SJCRH30 (cell line): ENCODE results near the gene KCNN4. TPM values are rescaled to one million over a fixed set of nuclear protein-coding genes. Genes with fewer than 3 reads are reported as not detected.
"Not testable (repeated sequence)": the region's sequence is repeated elsewhere in the genome, so short reads cannot be mapped to it uniquely, and the experiment has no call there.

Source experiments
- DNase-seq, 2 experiments: peaks; one replicate each; pipeline ENCODE4 v3.0.0-alpha.2; 2015 to 2020
- H3K27ac ChIP-seq: fragments of 250-450 bp; sonication (Bioruptor Pico); 2 replicates; pipeline ENCODE4 v1.5.1; 2020; ENCODE audit warnings: mild to moderate bottlenecking, moderate library complexity
- H3K27me3 ChIP-seq: fragments of 250-450 bp; sonication (Bioruptor Pico); 2 replicates; pipeline ENCODE4 v1.5.1; 2020; ENCODE audit warnings: mild to moderate bottlenecking, moderate library complexity
- H3K36me3 ChIP-seq: fragments of 250-450 bp; sonication (Bioruptor Pico); 2 replicates; pipeline ENCODE4 v1.5.1; 2020; ENCODE audit warnings: mild to moderate bottlenecking, moderate library complexity
- H3K4me1 ChIP-seq: fragments of 250-450 bp; sonication (Bioruptor Pico); 2 replicates; pipeline ENCODE4 v1.5.1; 2020; ENCODE audit warnings: mild to moderate bottlenecking, moderate library complexity
- H3K4me3 ChIP-seq: fragments of 250-450 bp; sonication (Bioruptor Pico); 2 replicates; pipeline ENCODE4 v1.5.1; 2020; ENCODE audit warnings: mild to moderate bottlenecking, moderate library complexity
- H3K9me3 ChIP-seq: fragments of 250-450 bp; sonication (Bioruptor Pico); replicated peaks from 2 replicates; pipeline ENCODE4 v1.5.1; 2020; ENCODE audit warnings: mild to moderate bottlenecking, moderate library complexity
- total RNA-seq: library from RNA; depleted of rRNA; stranded (reverse); fragments of >200 nt; shearing (Covaris generic); gene quantifications from 2 replicates; pipeline ENCODE4 v1.2.3, GENCODE V29; 2014

Gene KCNN4
- total RNA-seq, 1 experiment from 2014 or later: 0.38 TPM

DNA sequence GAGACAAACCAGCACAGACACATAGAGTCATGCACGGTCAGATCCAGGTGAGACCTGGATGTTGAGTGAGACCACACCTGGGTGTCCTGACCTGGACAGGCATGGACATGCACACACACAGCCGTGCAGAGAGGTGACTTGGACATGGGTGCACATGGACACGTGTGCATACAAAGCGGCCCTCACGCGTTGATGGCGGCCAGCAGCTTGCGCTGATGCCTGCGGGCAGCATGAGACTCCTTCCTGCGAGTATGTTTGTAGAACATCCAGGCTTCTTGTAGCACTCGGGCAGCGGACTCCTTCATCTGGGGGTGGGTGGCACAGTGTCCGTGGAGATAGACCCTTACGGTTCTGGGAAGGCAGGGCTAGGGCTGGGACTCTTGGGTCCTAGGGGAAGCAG lies 11.5 kb downstream of the KCNN4 start:
- no peak overlapping the region for H3K4me3 ChIP-seq
- no peaks in the 10 kb centered on the region for H3K36me3 ChIP-seq
- H3K27me3 ChIP-seq: no peaks in the 10 kb centered on the region
- H3K4me1 ChIP-seq: no peaks in the 10 kb centered on the region
- no peaks in the 10 kb centered on the region for H3K9me3 ChIP-seq
- DNase-seq: no peak
- H3K27ac ChIP-seq: no peak overlapping the region

DNA sequence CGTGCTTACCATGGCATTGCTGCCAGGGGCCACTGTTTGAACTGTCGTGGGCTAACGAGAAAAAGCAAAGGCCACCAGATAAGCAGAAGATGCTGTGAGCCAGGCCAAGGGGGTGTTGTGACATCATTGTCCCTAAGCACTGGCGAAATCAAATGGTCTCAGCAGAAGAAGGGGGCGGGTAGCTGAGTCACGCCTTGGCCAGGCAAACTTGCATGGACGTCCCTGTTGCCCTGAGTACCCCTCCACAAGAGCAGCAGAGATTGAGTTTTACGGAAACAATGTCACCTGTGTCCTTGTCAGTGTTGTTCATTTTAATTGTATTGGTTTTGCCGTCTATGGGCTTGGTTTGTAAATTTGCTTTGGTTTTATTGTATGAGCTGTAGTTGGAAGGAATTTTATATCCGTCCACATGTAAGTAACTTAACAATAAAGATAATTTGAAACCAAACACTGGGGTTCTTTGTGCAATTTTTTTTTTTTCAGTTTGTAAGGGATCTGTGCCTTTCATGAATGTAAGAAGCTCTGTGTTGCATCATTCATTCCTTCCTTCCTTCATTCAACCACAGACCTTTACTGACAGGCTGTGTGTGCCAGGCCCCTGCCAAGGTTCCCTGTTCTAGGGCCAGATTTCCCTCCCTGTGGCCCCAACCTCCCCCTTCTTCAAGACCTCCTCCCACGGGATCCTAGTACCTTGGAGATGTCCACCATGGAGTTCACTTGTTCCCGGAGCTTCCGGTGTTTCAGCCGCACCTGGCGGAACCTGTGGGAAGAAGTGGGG lies 12.3 kb downstream of the KCNN4 start:
- H3K36me3 ChIP-seq: no peaks in the 10 kb centered on the region
- no peaks in the 10 kb centered on the region for H3K27me3 ChIP-seq
- H3K4me3 ChIP-seq: no peak overlapping the region
- DNase-seq: no peak
- no peaks in the 10 kb centered on the region for H3K4me1 ChIP-seq
- H3K9me3 ChIP-seq: no peaks in the 10 kb centered on the region
- H3K27ac ChIP-seq: no peak overlapping the region

DNA sequence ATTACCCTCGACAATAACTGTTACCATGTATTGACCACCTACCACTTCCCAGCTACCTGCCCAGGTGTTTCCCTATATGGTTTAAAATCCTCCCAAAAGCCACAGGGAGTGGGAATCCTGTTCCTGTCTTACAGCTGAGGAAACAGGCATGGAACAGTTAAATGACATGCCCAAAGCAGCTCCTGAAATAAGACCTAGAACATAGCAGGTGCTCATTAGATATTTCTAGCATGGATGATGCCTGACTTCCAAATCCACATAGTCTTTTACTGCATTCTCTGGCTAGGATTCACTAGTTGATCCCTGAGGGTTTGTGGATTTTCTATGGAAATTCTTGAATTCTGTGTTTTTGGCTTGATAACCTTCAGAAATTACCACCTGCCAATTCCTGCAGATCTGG lies 13.0 kb downstream of the KCNN4 start:
- H3K4me1 ChIP-seq: no peaks in the 10 kb centered on the region

DNA sequence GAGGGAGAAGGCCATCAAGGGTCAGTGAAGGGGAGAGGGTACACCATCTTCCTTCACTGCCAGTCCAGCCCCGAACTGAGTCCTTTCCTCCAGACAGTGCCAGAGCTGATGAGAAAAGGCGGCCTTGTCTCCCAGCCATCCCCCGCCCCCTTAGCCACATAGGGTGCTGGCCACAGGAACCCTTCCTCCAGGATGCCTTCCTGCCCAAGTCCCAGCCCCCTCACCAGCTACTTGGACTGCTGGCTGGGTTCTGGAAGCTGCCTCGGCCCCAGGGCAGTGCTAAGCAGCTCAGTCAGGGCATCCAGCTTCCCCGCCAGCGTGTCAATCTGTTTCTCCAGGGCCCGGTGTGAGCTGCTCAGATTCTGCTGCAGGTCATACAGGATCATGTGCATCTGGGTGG lies 13.5 kb downstream of the KCNN4 start:
- DNase-seq: no peak
- Histone ChIP-seq H3K9me3 (no peaks in the 10 kb centered on the region), H3K36me3 (no peaks in the 10 kb centered on the region), H3K27me3 (no peaks in the 10 kb centered on the region), H3K4me3 (no peak overlapping the region), H3K4me1 (no peaks in the 10 kb centered on the region), H3K27ac (no peak overlapping the region)

More for the DNA sequence above, 13.0 kb downstream of the KCNN4 start:
- no peak overlapping the region for H3K4me3 ChIP-seq
- no peak overlapping the region for H3K27ac ChIP-seq
- no peaks in the 10 kb centered on the region for H3K36me3 ChIP-seq
- no peaks in the 10 kb centered on the region for H3K9me3 ChIP-seq
- no peaks in the 10 kb centered on the region for H3K27me3 ChIP-seq
- DNase-seq: no peak

DNA sequence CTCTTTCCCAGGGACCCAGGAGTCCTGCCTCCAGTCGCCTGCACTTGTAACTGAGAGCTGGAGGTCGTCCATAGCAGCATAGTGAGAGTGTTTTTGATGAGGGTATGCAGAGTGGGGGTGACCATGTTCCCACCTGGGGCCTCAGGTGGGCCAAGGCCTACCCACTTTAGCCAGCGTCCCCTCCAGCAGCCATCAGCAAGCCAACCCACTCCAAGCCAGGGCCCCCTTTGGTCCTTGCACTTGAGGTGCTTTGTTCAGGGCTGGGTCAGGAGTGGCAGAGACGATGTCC lies 14.1 kb downstream of the KCNN4 start:
- Histone ChIP-seq H3K27ac (no peak overlapping the region), H3K27me3 (no peaks in the 10 kb centered on the region), H3K4me3 (no peak overlapping the region), H3K36me3 (no peaks in the 10 kb centered on the region), H3K4me1 (no peaks in the 10 kb centered on the region), H3K9me3 (no peaks in the 10 kb centered on the region)
- no peak for DNase-seq

DNA sequence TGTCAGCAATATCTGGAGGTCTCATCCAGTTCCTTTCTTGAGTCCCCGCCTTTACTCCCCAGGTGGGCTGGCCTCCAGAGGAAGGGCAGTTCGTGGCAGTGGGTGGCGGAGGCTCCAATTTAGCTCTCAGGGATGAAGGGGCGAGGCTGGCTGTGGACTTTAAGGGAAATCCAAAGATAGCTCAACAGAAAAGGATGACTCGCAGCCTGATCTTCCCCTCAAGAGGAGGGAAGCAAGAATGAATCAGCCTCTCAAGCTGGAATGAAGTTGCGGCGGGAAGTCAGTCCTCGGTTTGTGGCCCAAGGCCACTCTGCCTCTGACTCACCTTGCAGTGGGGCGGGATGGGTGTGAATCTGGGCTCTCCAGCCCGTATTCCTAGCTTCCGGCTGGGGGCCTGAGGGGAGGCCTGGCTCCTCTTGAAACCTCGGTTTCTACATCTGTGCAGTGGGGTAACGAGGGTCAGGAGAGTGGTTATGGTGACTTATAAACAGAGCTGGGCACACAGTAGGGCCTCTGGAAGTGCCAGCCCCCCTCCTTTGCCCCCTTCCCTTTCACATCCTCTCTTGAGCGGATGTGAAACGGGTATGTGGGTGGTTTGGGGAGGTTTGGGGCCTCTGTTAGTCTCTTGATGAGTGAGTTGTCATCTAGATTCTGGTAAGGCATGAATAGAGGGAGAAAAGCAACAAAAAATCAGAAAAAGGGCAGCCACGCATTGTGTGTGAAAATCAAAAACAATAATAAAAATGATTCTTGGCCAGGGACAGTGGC lies 15.5 kb downstream of the KCNN4 start:
- Histone ChIP-seq H3K4me1 (no peaks in the 10 kb centered on the region), H3K27me3 (no peaks in the 10 kb centered on the region), H3K36me3 (no peaks in the 10 kb centered on the region), H3K4me3 (no peak overlapping the region), H3K9me3 (no peaks in the 10 kb centered on the region), H3K27ac (no peak overlapping the region)
- DNase-seq: peak; percentile 43 to 45

DNA sequence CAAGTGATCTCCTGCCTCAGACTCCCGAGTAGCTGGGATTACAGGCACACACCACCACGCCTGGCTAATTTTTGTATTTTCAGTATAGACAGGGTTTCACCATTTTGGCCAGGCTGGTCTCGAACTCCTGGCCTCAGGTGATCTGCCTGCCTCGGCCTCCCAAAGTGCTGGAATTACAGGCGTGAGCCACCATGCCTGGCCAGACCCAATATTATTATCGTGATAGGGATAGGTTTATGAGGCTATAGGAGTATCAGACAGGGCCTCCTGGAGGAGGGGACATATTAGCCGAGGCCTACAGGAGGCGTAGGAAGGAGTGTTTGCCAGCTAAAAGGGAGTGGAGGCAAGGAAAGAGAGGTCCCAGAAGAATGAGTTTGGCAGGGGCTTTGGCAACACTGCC lies 16.1 kb downstream of the KCNN4 start:
- not testable (repeated sequence) for DNase-seq, H3K4me1 ChIP-seq, H3K36me3 ChIP-seq, H3K27ac ChIP-seq, H3K27me3 ChIP-seq, H3K9me3 ChIP-seq, H3K4me3 ChIP-seq

DNA sequence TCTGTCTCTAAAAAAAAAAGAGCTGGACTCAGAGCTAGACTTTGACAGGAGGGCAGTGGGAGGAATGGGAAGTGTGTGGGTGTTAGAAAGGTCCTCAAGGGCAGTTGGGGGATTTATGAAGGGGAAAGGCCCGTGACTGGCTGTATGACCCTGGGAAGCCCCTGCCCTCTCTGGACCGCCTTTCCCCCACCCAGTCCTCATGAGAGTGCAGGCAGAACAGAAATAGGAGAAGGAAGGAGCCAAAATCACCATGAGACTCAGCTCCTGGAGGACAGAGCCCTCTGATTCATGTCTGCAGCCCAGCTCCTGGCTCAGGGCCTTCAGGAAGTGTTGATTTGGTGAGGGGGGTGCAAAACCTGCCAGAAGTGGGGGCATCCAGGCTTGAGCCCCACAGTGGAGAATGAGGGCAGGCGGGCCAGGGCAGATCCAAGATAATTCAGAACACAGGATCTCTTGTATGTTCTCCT lies 17.3 kb downstream of the KCNN4 start:
- Histone ChIP-seq H3K27ac (no peak overlapping the region), H3K4me1 (no peaks in the 10 kb centered on the region), H3K36me3 (no peaks in the 10 kb centered on the region), H3K4me3 (no peak overlapping the region), H3K27me3 (no peaks in the 10 kb centered on the region), H3K9me3 (no peaks in the 10 kb centered on the region)
- DNase-seq: no peak

DNA sequence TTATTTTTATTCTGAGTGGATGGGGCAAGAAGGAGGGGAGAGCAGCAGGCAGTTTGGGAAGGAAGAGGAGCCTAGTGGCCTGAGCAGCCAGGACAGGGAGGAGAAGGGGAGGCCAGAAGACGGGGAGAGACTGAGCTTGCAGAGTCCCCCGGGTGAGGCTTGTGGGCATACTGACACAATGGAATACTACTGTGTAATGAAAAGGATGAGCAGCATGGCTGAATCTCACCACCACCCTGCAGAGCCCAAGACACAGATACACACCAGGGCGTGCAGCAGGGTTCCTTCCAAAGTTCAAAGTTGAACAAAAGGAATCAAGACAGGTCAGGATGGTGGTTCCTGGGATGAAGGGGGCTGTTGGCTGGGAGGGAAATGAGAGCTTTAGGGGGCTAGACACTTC lies 18.0 kb downstream of the KCNN4 start:
- Histone ChIP-seq H3K27ac (no peak overlapping the region), H3K27me3 (no peaks in the 10 kb centered on the region), H3K4me1 (no peaks in the 10 kb centered on the region), H3K36me3 (no peaks in the 10 kb centered on the region), H3K4me3 (no peak overlapping the region), H3K9me3 (no peaks in the 10 kb centered on the region)
- no peak for DNase-seq

DNA sequence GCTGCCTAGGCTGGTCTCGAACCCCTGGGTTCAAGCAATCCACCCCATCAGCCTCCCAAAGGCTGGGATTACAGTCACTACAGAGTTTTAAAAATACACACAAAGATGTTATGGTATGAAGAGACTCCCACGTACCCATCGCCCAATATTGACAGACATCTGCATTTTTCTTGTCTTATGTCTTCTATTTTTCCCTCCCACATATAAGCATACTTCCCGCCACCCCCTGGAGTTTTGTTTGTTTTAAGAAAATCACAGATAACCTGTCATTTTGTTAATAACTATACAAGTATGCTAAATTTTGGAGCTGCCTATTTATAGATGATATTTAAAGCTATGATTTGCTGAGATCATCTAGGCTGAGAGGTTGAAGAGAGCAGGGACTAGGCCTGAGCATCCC lies 19.8 kb downstream of the KCNN4 start:
- no peak overlapping the region for H3K27ac ChIP-seq
- no peaks in the 10 kb centered on the region for H3K9me3 ChIP-seq

DNA sequence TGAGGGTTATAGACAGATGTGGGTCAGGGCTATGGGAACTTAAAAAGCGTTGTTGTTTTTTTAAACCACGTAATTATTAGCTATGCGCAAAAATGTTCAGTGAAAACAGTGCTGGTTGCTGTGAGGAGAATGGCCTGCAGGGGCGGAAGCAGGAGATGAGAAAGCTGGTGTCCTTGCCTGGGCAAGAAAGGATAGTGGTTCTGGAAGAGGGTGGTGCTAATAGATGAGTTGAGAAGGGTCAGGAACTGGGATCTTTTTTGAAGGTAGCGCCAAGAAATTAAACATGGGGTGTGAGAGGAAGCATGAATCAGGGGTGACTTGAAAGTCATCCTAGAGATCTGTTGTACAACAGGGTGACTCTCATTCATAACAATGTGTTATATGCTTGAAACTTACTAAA lies 21.3 kb downstream of the KCNN4 start:
- Histone ChIP-seq H3K9me3 (no peaks in the 10 kb centered on the region), H3K27ac (no peak overlapping the region), H3K36me3 (no peaks in the 10 kb centered on the region), H3K4me3 (no peak overlapping the region), H3K27me3 (no peaks in the 10 kb centered on the region), H3K4me1 (no peaks in the 10 kb centered on the region)
- DNase-seq: peak in 1 of 2 experiments; percentile 38

More for the DNA sequence above, 19.8 kb downstream of the KCNN4 start:
- H3K4me1 ChIP-seq: no peaks in the 10 kb centered on the region
- no peak overlapping the region for H3K4me3 ChIP-seq
- no peak for DNase-seq
- H3K27me3 ChIP-seq: no peaks in the 10 kb centered on the region
- no peaks in the 10 kb centered on the region for H3K36me3 ChIP-seq

DNA sequence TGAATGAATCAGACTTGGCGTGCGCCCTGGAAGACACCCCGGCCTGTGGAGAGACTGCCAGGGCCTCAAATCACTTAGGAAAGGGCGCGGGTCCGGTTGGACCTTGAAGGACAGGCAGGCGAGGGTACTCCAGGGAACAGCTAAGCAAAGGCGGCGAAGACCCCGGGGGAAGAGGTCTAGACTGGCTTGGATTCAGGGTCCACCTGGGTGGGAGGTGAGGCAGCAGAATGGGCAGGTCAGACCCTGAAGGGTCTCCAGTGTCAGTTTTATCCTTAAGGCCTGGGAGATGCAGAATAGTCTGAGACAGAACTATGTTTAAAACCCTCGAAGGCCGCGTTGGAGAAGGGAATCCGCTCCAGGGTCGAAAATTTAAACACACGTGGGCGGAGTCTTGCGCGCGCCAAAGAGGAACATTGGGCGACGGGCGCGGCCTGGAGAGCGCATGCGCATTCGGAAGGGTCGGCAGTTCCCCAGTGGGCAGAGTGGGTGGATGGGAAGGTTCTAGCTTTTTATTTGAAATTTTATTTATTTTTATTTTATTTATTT lies 25.4 kb downstream of the KCNN4 start:
- H3K27me3 ChIP-seq: no peaks in the 10 kb centered on the region
- H3K9me3 ChIP-seq: no peaks in the 10 kb centered on the region
- H3K4me1 ChIP-seq: peaks cover 5% of the 10 kb centered on the region; the same call in 1 of the 2 replicates
- peak overlapping the region; percentile 98 for H3K27ac ChIP-seq
- peak overlapping the region; percentile 85 for H3K4me3 ChIP-seq
- peak; percentile 70 to 77 for DNase-seq
- peaks cover 7% of the 10 kb centered on the region for H3K36me3 ChIP-seq

DNA sequence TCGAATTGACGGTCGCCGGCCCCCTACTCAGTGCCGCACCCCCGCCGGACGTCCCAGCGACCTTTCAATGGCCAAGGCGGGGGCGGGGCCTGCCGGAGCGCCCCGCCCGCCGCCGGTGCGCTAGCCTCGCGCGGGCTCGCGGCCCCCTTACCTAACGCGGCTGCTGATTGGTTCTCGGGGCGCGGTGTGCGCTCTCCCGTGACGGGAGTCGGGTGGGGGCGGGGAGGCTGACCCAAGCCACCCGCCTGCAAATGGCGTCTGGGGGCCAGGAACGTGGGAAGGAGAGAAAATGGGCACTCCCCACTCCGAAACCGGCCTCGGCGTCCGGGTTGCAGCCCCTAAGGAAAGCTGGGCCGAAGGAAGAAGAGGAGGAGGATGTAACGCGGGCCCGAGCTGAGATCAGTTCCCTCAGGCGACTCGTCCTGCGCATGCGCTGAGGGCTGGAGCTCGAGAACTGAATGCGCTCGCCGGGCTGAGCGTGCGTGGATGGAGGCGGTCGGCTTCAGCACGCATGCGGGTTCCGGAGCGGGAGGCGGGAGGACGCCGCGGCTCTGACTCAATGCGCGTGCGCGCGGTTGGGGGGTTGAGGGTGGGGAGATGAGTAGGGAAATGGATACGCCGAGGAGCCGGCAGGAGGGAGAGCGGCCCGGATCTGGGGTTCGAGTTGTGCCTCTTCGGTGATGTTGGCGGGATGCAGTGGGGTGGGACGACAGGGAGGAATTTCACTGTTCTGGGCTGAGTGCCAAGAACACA lies 26.1 kb downstream of the KCNN4 start, which contains the start of gene SMG9:
Gene SMG9 (minus strand): TSS at position 460 of the 753 bp plus-strand sequence. CDS start 4,221 bp downstream, outside the sequence.
- peaks cover 5% of the 10 kb centered on the region; the same call in 1 of the 2 replicates for H3K4me1 ChIP-seq
- no peaks in the 10 kb centered on the region for H3K9me3 ChIP-seq
- peaks cover 13% of the 10 kb centered on the region for H3K36me3 ChIP-seq
- H3K27ac ChIP-seq: peak within 1 kb of the TSS; percentile 98
- peak within 1 kb of the TSS; percentile 85 for H3K4me3 ChIP-seq
- DNase-seq: peak; percentile 98
- no peaks in the 10 kb centered on the region for H3K27me3 ChIP-seq

DNA sequence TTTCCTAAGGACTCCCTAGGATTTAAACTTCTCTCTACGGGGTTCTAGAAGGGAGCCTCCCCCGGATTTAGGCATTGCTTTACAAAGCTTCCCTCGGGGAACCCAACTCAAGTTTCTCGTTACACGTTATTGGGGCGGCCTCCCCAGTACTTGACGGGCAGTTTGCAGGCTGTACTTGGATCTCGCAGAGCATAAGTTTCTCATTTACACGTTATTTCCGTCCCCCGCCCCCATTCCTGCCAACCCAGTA lies 26.6 kb downstream of the KCNN4 start:
- Histone ChIP-seq H3K9me3 (no peaks in the 10 kb centered on the region), H3K27ac (peak overlapping the region; percentile 98), H3K27me3 (no peaks in the 10 kb centered on the region), H3K4me3 (peak overlapping the region; percentile 85), H3K36me3 (peaks cover 18% of the 10 kb centered on the region), H3K4me1 (peaks cover 5% of the 10 kb centered on the region; the same call in 1 of the 2 replicates)
- DNase-seq: no peak
